Activated naive CD8-positive, alpha-beta T cell treated with anti-CD3 and anti-CD28 coated beads, Interleukin-2, amount 10 ng/mL, durations not matched to agents 7 days and 5 days (primary cell): ENCODE results near the gene ABHD17B. TPM values are rescaled to one million over a fixed set of nuclear protein-coding genes. Genes with fewer than 3 reads are reported as not detected.

Source experiments
- ATAC-seq: fragments of 150-1000 bp; cut with Tn5 transposase; one replicate; pipeline ENCODE4 v1.10.0; 2021; ENCODE audit warnings: low read depth, moderate library complexity
- POLR2A ChIA-PET: fragments of 350-600 bp; sonication (Branson Sonifier 250); formaldehyde crosslinking; loops from one replicate; lab custom pipeline; 2021; ENCODE audit warnings: antibody characterized with exemption; lab: Charles Lee
- DNase-seq: peaks from one replicate; pipeline ENCODE4 v3.0.0; 2021
- H3K27ac Mint-ChIP-seq: one replicate; pipeline ENCODE4 v1.8.0; 2022; ENCODE audit warnings: mild to moderate bottlenecking, mixed read lengths
- H3K27me3 Mint-ChIP-seq: one replicate; pipeline ENCODE4 v1.8.0; 2022; ENCODE audit warnings: mild to moderate bottlenecking, moderate library complexity, mixed read lengths
- H3K36me3 Mint-ChIP-seq: one replicate; pipeline ENCODE4 v1.8.0; 2021; ENCODE audit warnings: mild to moderate bottlenecking, mixed read lengths
- H3K4me1 Mint-ChIP-seq: one replicate; pipeline ENCODE4 v1.8.0; 2021; ENCODE audit warnings: mixed read lengths
- H3K4me3 Mint-ChIP-seq: one replicate; pipeline ENCODE4 v1.8.0; 2022; ENCODE audit warnings: mild to moderate bottlenecking, moderate library complexity, mixed read lengths
- H3K9me3 Mint-ChIP-seq: one replicate; pipeline ENCODE4 v1.8.0; 2021; ENCODE audit warnings: mixed read lengths
- total RNA-seq, 2 experiments: library from RNA; stranded (reverse); gene quantifications; one replicate each; pipeline ENCODE4 v1.2.3, GENCODE V29; 2021

The ABHD17B gene
- total RNA-seq, 2 experiments from 2014 or later: 25.2 to 25.6 TPM

GRCh38 chr9:71928806-71929205 is 17.8 kb upstream of the ABHD17B start:
- no peaks in the 10 kb centered on the region for H3K4me1 Mint-ChIP-seq
- peaks cover 25% of the 10 kb centered on the region for H3K36me3 Mint-ChIP-seq
- H3K9me3 Mint-ChIP-seq: peaks cover 2% of the 10 kb centered on the region
- no peak overlapping the region for H3K4me3 Mint-ChIP-seq
- DNase-seq (no peak), ATAC-seq (no peak)
- no peak overlapping the region for H3K27ac Mint-ChIP-seq
- POLR2A ChIA-PET: no interaction called here
- no peaks in the 10 kb centered on the region for H3K27me3 Mint-ChIP-seq

DNA sequence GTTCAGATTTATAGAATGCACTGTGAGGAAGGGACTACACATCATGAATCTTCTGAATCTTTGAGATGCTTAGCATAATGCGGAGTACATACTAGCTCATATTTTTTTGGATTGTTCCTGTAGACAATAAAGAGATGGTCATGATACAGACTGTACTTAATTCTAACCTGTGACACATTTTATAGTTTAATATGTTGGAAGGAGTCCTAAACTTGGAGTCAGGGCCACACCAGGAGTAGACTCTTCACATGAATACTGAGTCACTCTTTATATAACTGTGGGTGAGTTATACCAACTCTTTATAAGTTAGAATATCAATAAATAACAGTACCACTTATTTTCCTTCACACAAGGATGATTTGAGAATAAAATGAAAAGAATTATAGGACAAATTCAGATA is 17.4 kb upstream of the ABHD17B start:
- no peaks in the 10 kb centered on the region for H3K27me3 Mint-ChIP-seq
- H3K27ac Mint-ChIP-seq: no peak overlapping the region
- DNase-seq (no peak), ATAC-seq (no peak)
- H3K4me1 Mint-ChIP-seq: no peaks in the 10 kb centered on the region
- peaks cover 26% of the 10 kb centered on the region for H3K36me3 Mint-ChIP-seq
- no peak overlapping the region for H3K4me3 Mint-ChIP-seq
- POLR2A ChIA-PET: no interaction called here
- peaks cover 2% of the 10 kb centered on the region for H3K9me3 Mint-ChIP-seq

- Mint-ChIP-seq H3K4me1 (peaks cover 4% of the 10 kb centered on the region), H3K9me3 (no peaks in the 10 kb centered on the region), H3K27me3 (no peaks in the 10 kb centered on the region), H3K36me3 (peaks cover 28% of the 10 kb centered on the region), H3K27ac (no peak overlapping the region), H3K4me3 (no peak overlapping the region)
- DNase-seq (no peak), ATAC-seq (no peak)
- POLR2A ChIA-PET: interaction anchor here (0.6 kb wide), 1 partner anchor 439 kb away, joined by 3 read pairs; the partner anchor contains the start of gene ZFAND5
Observed at GRCh38 chr9:71925834-71926233, 14.8 kb upstream of the ABHD17B start.

GRCh38 chr9:71924576-71924975 is 13.6 kb upstream of the ABHD17B start:
- Mint-ChIP-seq H3K27ac (no peak overlapping the region), H3K9me3 (no peaks in the 10 kb centered on the region), H3K4me1 (peaks cover 4% of the 10 kb centered on the region), H3K27me3 (no peaks in the 10 kb centered on the region), H3K36me3 (peaks cover 28% of the 10 kb centered on the region), H3K4me3 (no peak overlapping the region)
- ATAC-seq (no peak), DNase-seq (no peak)
- POLR2A ChIA-PET: no interaction called here

DNA sequence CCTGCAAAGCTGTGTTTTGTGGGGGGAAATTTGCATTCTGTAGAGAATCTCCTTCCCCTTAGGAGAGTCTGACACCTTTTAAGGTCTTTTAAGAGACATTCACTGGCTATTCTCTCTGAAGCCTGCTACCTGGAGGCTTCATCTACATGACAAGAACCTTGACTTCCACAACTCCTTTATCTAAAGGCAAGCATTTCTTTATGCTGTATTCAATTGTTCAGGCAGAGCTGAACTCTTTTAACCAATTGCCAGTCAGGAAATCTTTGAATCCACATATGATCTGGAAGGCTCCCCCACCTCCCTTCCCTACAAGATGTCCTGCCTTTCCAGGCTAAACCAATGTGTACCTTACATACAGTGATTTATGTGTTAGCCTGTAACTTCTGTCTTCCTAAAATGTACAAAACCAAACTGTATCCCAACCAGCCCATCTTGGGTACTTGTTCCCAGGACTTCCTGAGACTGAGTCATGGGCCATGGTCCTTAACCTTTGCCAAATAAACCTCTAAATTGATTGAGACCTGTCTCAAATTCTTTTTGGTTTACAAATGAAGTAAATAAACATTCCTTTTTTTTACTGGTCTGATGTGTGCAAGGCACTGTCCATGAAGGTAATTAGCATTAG is 10.3 kb upstream of the ABHD17B start:
- no peak overlapping the region for H3K27ac Mint-ChIP-seq
- H3K27me3 Mint-ChIP-seq: no peaks in the 10 kb centered on the region
- POLR2A ChIA-PET: no interaction called here

DNA sequence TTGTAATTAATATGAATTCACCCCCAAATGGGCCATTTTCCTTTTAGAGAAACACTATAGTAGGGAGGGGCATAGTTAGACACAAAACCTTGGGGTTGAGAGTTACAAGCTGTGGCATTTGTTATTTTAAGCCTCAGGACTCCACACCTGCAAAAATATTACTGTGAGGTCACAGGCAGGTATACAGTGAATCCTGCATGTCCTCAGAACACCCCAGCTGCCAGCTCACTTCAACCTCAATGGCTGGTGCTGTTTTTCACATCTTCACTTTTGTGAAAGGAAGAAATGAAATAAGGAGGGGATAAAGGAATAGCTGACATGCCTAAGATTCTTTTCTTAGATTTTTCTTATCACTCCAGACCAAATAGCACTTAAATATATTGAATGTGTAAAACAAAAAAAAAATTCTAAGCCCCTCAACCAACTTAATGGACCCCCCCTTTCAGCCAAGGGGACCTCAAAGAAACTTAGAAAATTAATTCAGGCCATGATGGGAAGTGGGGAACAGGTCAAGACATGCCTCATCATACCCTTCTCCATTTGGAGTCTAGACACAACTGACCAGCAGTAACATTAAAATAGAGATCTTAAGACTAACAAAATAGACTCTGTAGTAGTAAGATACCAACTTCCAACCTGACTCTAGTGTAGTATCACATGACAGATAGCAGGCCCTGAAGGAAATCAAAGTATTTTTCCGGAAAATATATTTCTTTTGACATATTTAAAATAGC is 9.6 kb upstream of the ABHD17B start:
- Mint-ChIP-seq H3K36me3 (peaks cover 37% of the 10 kb centered on the region), H3K27ac (no peak overlapping the region), H3K9me3 (no peaks in the 10 kb centered on the region), H3K4me3 (no peak overlapping the region), H3K27me3 (no peaks in the 10 kb centered on the region), H3K4me1 (peaks cover 11% of the 10 kb centered on the region)
- POLR2A ChIA-PET: no interaction called here
- ATAC-seq (no peak), DNase-seq (no peak)

More for the DNA sequence above, 10.3 kb upstream of the ABHD17B start:
- Mint-ChIP-seq H3K36me3 (peaks cover 37% of the 10 kb centered on the region), H3K4me1 (peaks cover 11% of the 10 kb centered on the region), H3K9me3 (no peaks in the 10 kb centered on the region), H3K4me3 (no peak overlapping the region)
- ATAC-seq (no peak), DNase-seq (no peak)

DNA sequence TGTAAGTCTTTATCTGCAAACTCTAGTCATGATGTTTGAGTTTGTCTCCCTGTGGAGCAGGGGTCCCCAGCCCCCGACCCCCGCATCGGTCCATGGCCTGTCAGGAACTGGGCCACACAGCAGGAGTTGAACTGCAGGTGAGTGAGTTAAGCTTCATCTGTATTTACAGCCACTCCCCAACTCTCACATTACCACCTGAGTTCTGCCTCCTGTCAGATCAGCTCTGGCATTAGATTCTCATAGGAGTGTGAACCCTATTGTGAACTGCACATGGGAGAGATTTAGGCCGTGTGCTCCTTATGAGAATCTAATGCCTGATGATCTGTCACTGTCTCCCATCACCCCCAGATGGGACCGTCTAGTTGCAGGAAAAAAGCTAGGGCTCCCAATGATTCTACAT is 7.4 kb upstream of the ABHD17B start:
- Mint-ChIP-seq H3K36me3 (peaks cover 33% of the 10 kb centered on the region), H3K27me3 (no peaks in the 10 kb centered on the region), H3K27ac (no peak overlapping the region), H3K4me3 (no peak overlapping the region), H3K4me1 (peaks cover 19% of the 10 kb centered on the region), H3K9me3 (no peaks in the 10 kb centered on the region)
- DNase-seq (no peak), ATAC-seq (no peak)
- POLR2A ChIA-PET: no interaction called here

GRCh38 chr9:71916834-71917534 is 6.0 kb upstream of the ABHD17B start:
- Mint-ChIP-seq H3K36me3 (peaks cover 26% of the 10 kb centered on the region), H3K27me3 (no peaks in the 10 kb centered on the region), H3K9me3 (no peaks in the 10 kb centered on the region), H3K27ac (no peak overlapping the region), H3K4me3 (no peak overlapping the region), H3K4me1 (peaks cover 20% of the 10 kb centered on the region)
- POLR2A ChIA-PET: no interaction called here
- DNase-seq: no peak
- ATAC-seq: no peak

- no peaks in the 10 kb centered on the region for H3K27me3 Mint-ChIP-seq
- no peak for DNase-seq
- ATAC-seq: no peak
- POLR2A ChIA-PET: no interaction called here
- H3K4me3 Mint-ChIP-seq: no peak overlapping the region
- no peaks in the 10 kb centered on the region for H3K9me3 Mint-ChIP-seq
- H3K4me1 Mint-ChIP-seq: peaks cover 23% of the 10 kb centered on the region
- H3K36me3 Mint-ChIP-seq: peaks cover 16% of the 10 kb centered on the region
- no peak overlapping the region for H3K27ac Mint-ChIP-seq
Observed at GRCh38 chr9:71915495-71915894, 4.5 kb upstream of the ABHD17B start.

GRCh38 chr9:71911908-71912335 is 929 bp upstream of the ABHD17B start:
- H3K4me1 Mint-ChIP-seq: peaks cover 39% of the 10 kb centered on the region
- POLR2A ChIA-PET: interaction anchor here (1.0 to 3.5 kb wide), 9 partner anchors 10 to 145 kb away, joined by 3 to 60 read pairs (median 8); no protein-coding TSS in a partner anchor
- no peak for DNase-seq
- no peaks in the 10 kb centered on the region for H3K9me3 Mint-ChIP-seq
- peak overlapping the region; percentile 99 for H3K4me3 Mint-ChIP-seq
- H3K27me3 Mint-ChIP-seq: no peaks in the 10 kb centered on the region
- ATAC-seq: no peak
- H3K27ac Mint-ChIP-seq: peak overlapping the region; percentile 99
- peaks cover 7% of the 10 kb centered on the region for H3K36me3 Mint-ChIP-seq

GRCh38 chr9:71910650-71911060 is 338 bp downstream of the ABHD17B start:
- Mint-ChIP-seq H3K4me3 (peak overlapping the region; percentile 99), H3K4me1 (peaks cover 39% of the 10 kb centered on the region), H3K36me3 (peaks cover 10% of the 10 kb centered on the region), H3K27ac (peak overlapping the region; percentile 99), H3K27me3 (no peaks in the 10 kb centered on the region), H3K9me3 (no peaks in the 10 kb centered on the region)
- ATAC-seq: peak; percentile 4
- POLR2A ChIA-PET: interaction anchor here (1.0 to 3.5 kb wide), 12 partner anchors 9 to 452 kb away, joined by 3 to 60 read pairs (median 7); no protein-coding TSS in a partner anchor
- DNase-seq: no peak

- peak overlapping the region; percentile 91 for H3K27ac Mint-ChIP-seq
- peaks cover 14% of the 10 kb centered on the region for H3K36me3 Mint-ChIP-seq
- H3K4me1 Mint-ChIP-seq: peaks cover 39% of the 10 kb centered on the region
- no peak for ATAC-seq
- peak overlapping the region; percentile 99 for H3K4me3 Mint-ChIP-seq
- H3K27me3 Mint-ChIP-seq: no peaks in the 10 kb centered on the region
- no peaks in the 10 kb centered on the region for H3K9me3 Mint-ChIP-seq
- POLR2A ChIA-PET: interaction anchor here (1.0 to 3.5 kb wide), 7 partner anchors 8 to 452 kb away, joined by 3 to 60 read pairs (median 7); no protein-coding TSS in a partner anchor
- DNase-seq: peak; percentile 69
Observed at GRCh38 chr9:71909887-71910649, 925 bp downstream of the ABHD17B start.

DNA sequence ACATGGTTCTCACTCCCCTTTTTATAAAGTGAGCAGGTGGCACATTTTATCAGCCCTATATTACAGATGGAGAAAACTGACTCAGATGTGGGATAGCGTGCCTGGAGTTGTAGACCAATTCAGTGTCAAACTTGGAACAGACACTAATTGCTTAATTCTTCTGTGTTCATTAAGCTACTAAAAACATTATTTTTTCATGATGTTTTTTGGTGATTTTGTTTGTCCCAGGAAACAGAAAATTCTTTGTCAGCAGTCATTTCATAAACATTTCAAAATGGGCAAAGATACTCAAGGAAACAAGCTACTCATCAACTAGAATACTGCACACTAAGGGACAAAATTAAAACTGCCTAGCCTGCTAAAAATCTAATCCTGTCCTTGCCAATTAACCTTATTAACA is 2.2 kb downstream of the ABHD17B start:
- ATAC-seq: no peak
- no peaks in the 10 kb centered on the region for H3K9me3 Mint-ChIP-seq
- H3K27me3 Mint-ChIP-seq: no peaks in the 10 kb centered on the region
- POLR2A ChIA-PET: no interaction called here
- peak overlapping the region; percentile 38 for H3K27ac Mint-ChIP-seq
- no peak for DNase-seq
- H3K4me3 Mint-ChIP-seq: peak overlapping the region; percentile 99
- peaks cover 14% of the 10 kb centered on the region for H3K36me3 Mint-ChIP-seq
- H3K4me1 Mint-ChIP-seq: peaks cover 41% of the 10 kb centered on the region
